NOMO-1 treated with DMSO at 0.1 percent for 48 hours (cell line): ENCODE measurements around the gene MYCL.

Experiments
- DNase-seq: peaks from one replicate; lab custom pipeline; 2025; ENCODE audit not compliant: unreplicated experiment; lab: John Stamatoyannopoulos, UW

The MYCL gene

GRCh38 chr1:39857126-39857878, 44.4 kb downstream of the MYCL start:
- DNase-seq = no peak

- no peak for DNase-seq
Observed at GRCh38 chr1:39854738-39855137, 47.0 kb downstream of the MYCL start.

GRCh38 chr1:39854314-39854713, 47.4 kb downstream of the MYCL start:
- no peak for DNase-seq

DNA sequence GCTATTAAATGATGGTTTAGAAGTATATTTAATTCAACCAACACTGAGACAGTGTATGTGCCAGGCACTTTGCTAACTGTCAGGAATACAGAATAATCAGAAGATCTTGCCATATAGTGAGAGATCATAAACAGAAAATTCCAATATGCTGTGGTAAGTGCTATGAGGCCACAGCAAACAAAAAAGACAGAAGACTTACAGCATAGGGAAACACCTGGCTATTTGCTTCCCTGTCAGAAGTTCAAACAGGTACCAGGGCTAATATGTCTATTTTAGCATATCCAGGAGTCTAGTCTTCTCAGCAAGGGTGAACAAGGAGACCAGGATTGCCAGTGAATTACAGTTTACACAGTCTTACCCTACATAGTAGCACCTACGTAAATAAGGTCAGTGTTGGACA, 48.8 kb downstream of the MYCL start:
- no peak for DNase-seq

DNA sequence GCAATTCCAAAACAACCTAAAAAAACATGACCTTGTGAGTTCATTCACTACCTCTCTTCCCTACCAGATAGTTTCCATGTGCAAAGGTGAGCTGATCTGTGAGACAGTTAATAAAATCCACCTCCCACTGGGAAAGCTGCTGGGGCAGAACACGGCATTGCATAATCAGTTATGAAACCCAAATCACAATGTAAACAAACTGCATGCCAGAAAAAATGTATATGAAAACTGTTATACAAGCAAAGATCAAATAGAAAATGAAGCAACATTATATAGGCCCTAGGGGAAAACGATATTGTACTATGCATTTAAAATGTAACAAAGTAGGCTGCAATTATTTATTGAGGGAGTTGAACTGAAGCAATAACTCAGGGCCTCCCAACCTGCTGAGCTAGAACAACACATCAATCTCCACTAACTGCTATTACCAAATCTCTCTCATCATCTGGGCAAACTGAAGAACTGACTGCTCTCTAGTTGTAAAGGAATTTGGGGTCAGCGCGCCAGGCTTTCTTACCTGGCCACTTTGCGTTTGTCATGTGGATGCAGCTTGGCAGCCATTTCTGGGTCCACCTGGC, 49.4 kb downstream of the MYCL start:
- DNase-seq = peak; percentile 52

DNA sequence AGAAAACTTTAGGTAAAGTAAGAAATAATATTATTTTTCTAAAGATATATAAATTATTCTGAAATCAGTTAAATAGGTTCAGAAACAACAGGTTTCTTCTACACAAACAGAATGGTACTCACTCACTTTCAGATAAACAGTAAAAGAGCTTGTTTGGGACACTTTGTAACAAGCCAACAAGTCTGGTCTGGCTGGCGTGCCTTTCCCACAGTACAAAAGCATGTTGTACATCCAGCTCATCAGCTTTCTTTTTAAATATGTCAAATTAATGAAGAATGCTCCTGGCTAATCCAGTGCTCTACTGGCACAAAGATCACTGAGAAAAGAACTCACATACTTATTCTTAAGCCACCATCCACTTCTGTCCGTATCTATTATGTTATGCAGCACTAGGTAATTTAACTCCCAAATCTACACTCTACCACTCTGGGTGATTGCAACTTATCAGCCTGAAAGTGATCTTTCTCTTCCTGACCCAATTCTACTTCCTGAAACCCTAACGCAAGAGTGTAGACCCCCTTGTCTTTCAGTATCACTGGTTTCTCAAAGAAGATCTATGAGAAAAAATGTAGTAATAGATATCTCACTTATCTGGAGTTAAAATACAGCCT, 51.0 kb downstream of the MYCL start:
- DNase-seq = no peak

DNA sequence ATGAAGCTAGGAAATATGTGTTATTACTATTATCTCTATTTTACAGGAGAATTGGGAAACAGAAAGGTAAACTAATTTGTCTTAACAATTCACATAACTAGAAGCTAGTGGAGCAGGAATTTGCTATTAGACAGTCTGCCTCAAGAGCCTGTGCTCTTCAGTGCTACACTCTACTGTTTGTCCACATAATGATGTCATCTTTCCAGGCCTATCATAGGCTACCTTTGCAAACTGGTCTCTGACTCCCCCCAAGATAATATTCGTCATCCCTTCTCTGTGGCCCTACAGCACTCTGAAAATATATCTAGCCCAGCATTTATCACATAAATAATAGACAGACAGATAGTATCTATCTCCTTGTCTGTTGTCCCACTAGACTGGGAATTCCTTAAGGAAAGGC, 52.5 kb downstream of the MYCL start:
- DNase-seq = no peak

DNA sequence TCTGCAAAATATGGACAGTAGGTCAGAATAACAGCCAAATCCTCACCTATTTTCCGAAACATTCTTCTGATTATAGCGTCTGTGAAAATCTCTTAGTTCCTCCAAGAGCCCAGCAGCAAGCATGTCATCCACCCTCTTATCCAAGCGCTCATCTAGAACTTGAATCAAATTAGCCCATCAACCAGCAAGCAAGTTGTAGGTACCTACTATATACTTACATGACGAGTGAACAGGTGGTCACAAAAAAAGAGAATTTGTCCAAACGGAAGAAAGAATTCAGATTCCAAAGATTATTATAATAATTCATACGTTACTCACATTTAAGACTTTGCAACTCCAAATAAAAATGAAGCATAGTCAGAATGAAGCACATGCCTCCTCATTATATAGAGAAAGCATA, 53.8 kb downstream of the MYCL start:
- no peak for DNase-seq

DNA sequence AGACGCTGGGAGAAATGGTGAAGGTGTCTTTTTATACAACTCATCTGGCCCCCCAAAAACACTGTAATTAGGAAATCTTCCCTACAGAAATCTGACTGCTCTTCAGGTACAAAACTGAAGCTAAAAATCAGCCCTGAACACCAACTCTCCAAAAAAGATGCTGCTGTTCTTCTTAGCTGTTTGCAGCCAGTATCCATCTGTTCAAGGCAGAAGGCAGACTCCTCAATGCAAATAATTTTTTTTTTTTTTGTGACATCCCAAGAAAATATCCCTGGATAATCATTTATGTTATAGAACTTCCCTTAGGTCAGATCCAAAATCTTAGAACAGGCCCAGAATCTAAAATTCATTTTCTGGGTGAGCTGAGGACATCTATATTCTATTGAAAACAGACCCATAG, 54.9 kb downstream of the MYCL start:
- DNase-seq = no peak

DNA sequence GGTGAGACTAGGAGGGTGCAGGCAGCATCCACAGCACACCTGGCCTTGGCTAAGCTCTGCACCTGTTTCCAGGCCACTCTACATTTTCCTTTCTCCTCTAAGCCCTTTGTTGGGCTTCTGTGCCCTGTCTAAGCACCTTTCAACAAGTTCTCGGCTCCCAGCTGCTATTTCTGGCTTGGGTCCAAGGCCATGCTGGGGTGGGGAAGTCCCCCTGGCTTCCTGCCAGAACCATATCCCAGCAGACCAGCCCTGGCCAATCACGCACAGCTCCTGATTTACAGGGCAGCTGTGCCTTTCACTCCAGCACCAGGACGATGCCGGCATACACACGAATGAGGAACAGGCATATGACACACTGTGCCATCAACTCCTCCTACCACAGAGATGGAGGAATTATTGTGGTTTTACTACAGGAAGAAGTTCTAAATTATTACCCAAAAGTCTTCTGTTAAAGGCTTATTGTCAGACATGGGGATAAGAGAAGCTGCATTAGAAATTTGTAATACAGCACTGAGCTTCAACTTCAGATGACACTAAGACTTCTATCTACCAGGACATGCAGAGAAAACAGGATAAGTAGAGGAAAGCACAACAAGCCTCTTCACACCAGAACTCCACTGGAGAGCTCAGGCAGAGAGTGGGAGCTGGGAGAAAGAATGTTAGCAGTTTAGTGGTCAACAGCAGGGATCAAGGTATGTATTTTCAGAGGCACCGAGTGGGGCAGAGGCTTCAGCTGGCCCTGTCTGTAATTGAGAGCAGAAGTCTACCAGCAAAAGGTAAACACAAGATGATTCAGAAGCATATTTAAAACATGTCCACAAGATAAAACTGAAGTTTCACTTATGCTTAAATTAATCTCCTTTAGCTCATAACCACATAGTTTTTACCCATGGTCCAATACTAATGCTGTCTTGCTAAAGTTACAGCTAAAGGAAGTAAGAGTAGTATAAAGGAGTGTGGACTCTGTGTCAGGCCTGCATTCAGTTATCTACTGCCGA, 55.8 kb downstream of the MYCL start:
- DNase-seq = peak; percentile 93
